OCI-LY1 (cell line): ENCODE data around the gene BTBD16.

ENCODE experiments used
- CTCF ChIP-seq: fragments of 200-600 bp; sonication (generic), shearing (Covaris generic); IDR thresholded peaks from 2 replicates; pipeline ENCODE4 v1.5.1; 2017; ENCODE audit warnings: mild to moderate bottlenecking, antibody characterized with exemption, low read length, moderate library complexity, mixed read lengths
- EZH2 ChIP-seq: fragments of 200-600 bp; sonication (generic), shearing (Covaris generic); IDR thresholded peaks from 2 replicates; pipeline ENCODE4 v1.8.0; 2017; ENCODE audit warnings: borderline replicate concordance, mixed run types, mild to moderate bottlenecking, antibody characterized with exemption, low read length, moderate library complexity, mixed read lengths

- no peak for TF ChIP-seq CTCF
- no peak for TF ChIP-seq EZH2
These were observed 54.1 kb downstream of the BTBD16 start for GRCh38 chr10:122325235-122325634.
